Ishikawa (cell line): ENCODE data around the gene XG.

Experiments used
- CEBPB ChIP-seq: IDR thresholded peaks from 2 replicates; pipeline ENCODE4 v1.6.1; 2012
- CREB1 ChIP-seq: IDR thresholded peaks from 2 replicates; pipeline ENCODE4 v1.6.1; 2012; ENCODE audit warnings: low read depth
- EGR1 ChIP-seq: IDR thresholded peaks from 2 replicates; pipeline ENCODE4 v1.6.1; 2012
- EP300 ChIP-seq: IDR thresholded peaks from 2 replicates; pipeline ENCODE4 v1.6.1; 2012; ENCODE audit warnings: borderline replicate concordance
- FOXM1 ChIP-seq: IDR thresholded peaks from 2 replicates; pipeline ENCODE4 v1.6.1; 2012; ENCODE audit warnings: low read depth, borderline replicate concordance
- RAD21 ChIP-seq: IDR thresholded peaks from 2 replicates; pipeline ENCODE4 v1.6.1; 2012; ENCODE audit warnings: low read depth
- TAF1 ChIP-seq: IDR thresholded peaks from 2 replicates; pipeline ENCODE4 v1.6.1; 2012; ENCODE audit warnings: low read depth, mild to moderate bottlenecking
- YY1 ChIP-seq: IDR thresholded peaks from 2 replicates; pipeline ENCODE4 v1.6.1; 2012; ENCODE audit warnings: low read depth
- ZBTB7A ChIP-seq: IDR thresholded peaks from 2 replicates; pipeline ENCODE4 v1.6.1; 2012; ENCODE audit warnings: low read depth
- TF ChIP-seq, protein P1 (sequence below): IDR thresholded peaks from 2 replicates; pipeline ENCODE4 v1.6.1; 2012
- TF ChIP-seq, protein P2 (sequence below): IDR thresholded peaks from 2 replicates; pipeline ENCODE4 v1.6.1; 2012

- TF ChIP-seq RAD21 (no peak), TAF1 (no peak), FOXM1 (no peak), CREB1 (no peak), EGR1 (no peak), CEBPB (no peak), ZBTB7A (no peak), EP300 (no peak), YY1 (no peak)
- TF ChIP-seq, protein P1, sequence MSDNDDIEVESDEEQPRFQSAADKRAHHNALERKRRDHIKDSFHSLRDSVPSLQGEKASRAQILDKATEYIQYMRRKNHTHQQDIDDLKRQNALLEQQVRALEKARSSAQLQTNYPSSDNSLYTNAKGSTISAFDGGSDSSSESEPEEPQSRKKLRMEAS = no peak
- TF ChIP-seq, protein P2, sequence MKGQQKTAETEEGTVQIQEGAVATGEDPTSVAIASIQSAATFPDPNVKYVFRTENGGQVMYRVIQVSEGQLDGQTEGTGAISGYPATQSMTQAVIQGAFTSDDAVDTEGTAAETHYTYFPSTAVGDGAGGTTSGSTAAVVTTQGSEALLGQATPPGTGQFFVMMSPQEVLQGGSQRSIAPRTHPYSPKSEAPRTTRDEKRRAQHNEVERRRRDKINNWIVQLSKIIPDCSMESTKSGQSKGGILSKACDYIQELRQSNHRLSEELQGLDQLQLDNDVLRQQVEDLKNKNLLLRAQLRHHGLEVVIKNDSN = no peak
Measured at GRCh38 chrX:2817036-2817435, 65.2 kb downstream of the XG start.
